Measurements from ENCODE around the gene GCDH.
A peak's percentile ranks its signal among the peaks of the same experiment; 100 is the strongest.

Gene GCDH

DNA sequence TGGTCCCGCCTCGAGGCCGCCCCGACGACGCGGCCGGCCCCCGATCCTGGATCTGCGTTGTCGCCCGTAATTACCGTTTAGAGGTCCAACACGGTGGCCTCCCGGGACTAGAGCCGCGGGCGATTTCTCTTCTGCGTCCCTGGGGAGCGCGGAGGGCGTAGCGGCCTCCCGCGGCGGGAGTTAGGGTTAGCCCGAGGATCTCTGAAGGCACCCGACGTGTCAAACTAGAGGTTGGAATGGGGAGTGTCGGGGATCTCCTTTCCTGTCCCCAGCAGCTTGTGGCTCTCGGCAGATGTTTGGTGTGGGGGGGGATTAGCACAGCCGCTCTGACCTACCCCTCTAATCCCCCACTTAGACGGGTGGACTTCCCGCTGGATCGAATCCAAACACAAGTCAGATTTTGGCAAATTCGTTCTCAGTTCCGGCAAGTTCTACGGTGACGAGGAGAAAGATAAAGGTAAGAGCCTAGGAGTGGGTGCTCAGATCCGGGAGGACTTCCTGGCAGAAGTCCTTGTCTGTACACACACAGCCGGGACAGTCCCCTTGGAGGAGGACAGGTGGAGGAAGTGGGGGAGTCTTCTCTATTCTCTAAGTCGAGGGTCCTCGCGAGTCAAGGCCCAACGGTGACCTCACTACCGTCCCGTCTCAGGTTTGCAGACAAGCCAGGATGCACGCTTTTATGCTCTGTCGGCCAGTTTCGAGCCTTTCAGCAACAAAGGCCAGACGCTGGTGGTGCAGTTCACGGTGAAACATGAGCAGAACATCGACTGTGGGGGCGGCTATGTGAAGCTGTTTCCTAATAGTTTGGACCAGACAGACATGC lies 48.0 kb downstream of the GCDH start:
- peak overlapping the region; percentile 99 for H3K4me3 ChIP-seq (ENCODE audit: low read depth, low read length)
- H3K27me3 ChIP-seq (ENCODE audit: insufficient read depth, low read length): no peaks in the 10 kb centered on the region
- peak overlapping the region; percentile 74 for H3K4me2 ChIP-seq (ENCODE audit: low read length)
- peak overlapping the region; percentile 44 for H2BK120ac ChIP-seq (ENCODE audit: insufficient read depth, low read length, poor library complexity)
- peak overlapping the region; percentile 52 for H2BK5ac ChIP-seq (ENCODE audit: low read depth, low read length, poor library complexity)
- DNase-seq: peak in 1 of 2 donors; percentile 64
- peak overlapping the region; percentile 12 for H2AFZ ChIP-seq (ENCODE audit: insufficient read depth, low read length, poor library complexity)
- H3K79me2 ChIP-seq (ENCODE audit: control insufficient read depth, insufficient read depth, low read length, poor library complexity): peaks cover 22% of the 10 kb centered on the region
- peaks cover 42 to 44% of the 10 kb centered on the region in 2 experiments for H3K36me3 ChIP-seq (ENCODE audit: control insufficient read depth in 1 of 2, insufficient read depth in 2 of 2, low read length in 2 of 2)
- H3K4ac ChIP-seq (ENCODE audit: low read depth, low read length): peak overlapping the region; percentile 92
- no peak overlapping the region for H3K23ac ChIP-seq (ENCODE audit: low read length)
- H3K9ac ChIP-seq (ENCODE audit: low read length): peak overlapping the region; percentile 98
- H3K79me1 ChIP-seq (ENCODE audit: low read length): peaks cover 16% of the 10 kb centered on the region
- H4K8ac ChIP-seq (ENCODE audit: low read depth, low read length): peak overlapping the region; percentile 49
- H3K18ac ChIP-seq (ENCODE audit: low read length): peak overlapping the region; percentile 58
- peaks cover 2% of the 10 kb centered on the region for H3K9me3 ChIP-seq (ENCODE audit: insufficient read depth, low read depth, low read length)
- H3K27ac ChIP-seq (ENCODE audit: low read depth, low read length): peak overlapping the region; percentile 31
- H4K91ac ChIP-seq (ENCODE audit: low read depth, low read length): peak overlapping the region; percentile 82
- H4K12ac ChIP-seq (ENCODE audit: low read depth, low read length): peak overlapping the region; percentile 55
- H2BK12ac ChIP-seq (ENCODE audit: low read length): no peak overlapping the region
- H3K4me1 ChIP-seq (ENCODE audit: control insufficient read depth in 1 of 2, insufficient read depth in 2 of 2, low read length in 2 of 2): peaks cover 18 to 22% of the 10 kb centered on the region in 2 experiments
- no CpG with 5 or more reads among the region's 54 CpGs for WGBS (ENCODE audit: extremely low coverage, insufficient coverage, insufficient read length)
- H2AK5ac ChIP-seq (ENCODE audit: low read length): peak overlapping the region; percentile 75
- peak overlapping the region; percentile 81 for H3K14ac ChIP-seq (ENCODE audit: low read length)

DNA sequence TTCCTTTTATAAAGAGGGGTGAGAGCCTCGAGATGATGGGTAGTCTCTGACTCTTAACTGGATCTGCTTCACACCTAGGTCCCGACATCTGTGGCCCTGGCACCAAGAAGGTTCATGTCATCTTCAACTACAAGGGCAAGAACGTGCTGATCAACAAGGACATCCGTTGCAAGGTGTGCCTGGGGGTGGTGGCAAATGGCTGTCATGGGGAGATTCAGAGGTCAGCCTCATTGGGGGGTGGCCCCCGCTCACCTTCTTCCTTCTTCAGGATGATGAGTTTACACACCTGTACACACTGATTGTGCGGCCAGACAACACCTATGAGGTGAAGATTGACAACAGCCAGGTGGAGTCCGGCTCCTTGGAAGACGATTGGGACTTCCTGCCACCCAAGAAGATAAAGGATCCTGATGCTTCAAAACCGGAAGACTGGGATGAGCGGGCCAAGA lies 49.0 kb downstream of the GCDH start:
- peaks cover 47 to 52% of the 10 kb centered on the region in 2 experiments for H3K36me3 ChIP-seq (ENCODE audit: control insufficient read depth in 1 of 2, insufficient read depth in 2 of 2, low read length in 2 of 2)
- no peak overlapping the region for H3K14ac ChIP-seq (ENCODE audit: low read length)
- H4K91ac ChIP-seq (ENCODE audit: low read depth, low read length): no peak overlapping the region
- peak overlapping the region; percentile 97 for H3K4ac ChIP-seq (ENCODE audit: low read depth, low read length)
- H3K27me3 ChIP-seq (ENCODE audit: insufficient read depth, low read length): no peaks in the 10 kb centered on the region
- H3K4me1 ChIP-seq (ENCODE audit: control insufficient read depth in 1 of 2, insufficient read depth in 2 of 2, low read length in 2 of 2): peaks cover 18 to 22% of the 10 kb centered on the region in 2 experiments
- no peak overlapping the region for H4K12ac ChIP-seq (ENCODE audit: low read depth, low read length)
- H3K27ac ChIP-seq (ENCODE audit: low read depth, low read length): peak overlapping the region; percentile 25
- no peak overlapping the region for H2BK12ac ChIP-seq (ENCODE audit: low read length)
- H3K9me3 ChIP-seq (ENCODE audit: insufficient read depth, low read depth, low read length): peaks cover 2% of the 10 kb centered on the region
- H3K79me1 ChIP-seq (ENCODE audit: low read length): peaks cover 16% of the 10 kb centered on the region
- no peak overlapping the region for H3K23ac ChIP-seq (ENCODE audit: low read length)
- no CpG with 5 or more reads among the region's 10 CpGs for WGBS (ENCODE audit: extremely low coverage, insufficient coverage, insufficient read length)
- H3K9ac ChIP-seq (ENCODE audit: low read length): peak overlapping the region; percentile 65
- H2AK5ac ChIP-seq (ENCODE audit: low read length): no peak overlapping the region
- DNase-seq: no peak
- H2BK5ac ChIP-seq (ENCODE audit: low read depth, low read length, poor library complexity): peak overlapping the region; percentile 1
- no peak overlapping the region for H4K8ac ChIP-seq (ENCODE audit: low read depth, low read length)
- H3K4me2 ChIP-seq (ENCODE audit: low read length): peak overlapping the region; percentile 52
- peaks cover 22% of the 10 kb centered on the region for H3K79me2 ChIP-seq (ENCODE audit: control insufficient read depth, insufficient read depth, low read length, poor library complexity)
- H2AFZ ChIP-seq (ENCODE audit: insufficient read depth, low read length, poor library complexity): no peak overlapping the region
- H2BK120ac ChIP-seq (ENCODE audit: insufficient read depth, low read length, poor library complexity): no peak overlapping the region
- H3K18ac ChIP-seq (ENCODE audit: low read length): peak overlapping the region; percentile 11
- peak overlapping the region; percentile 4 for H3K4me3 ChIP-seq (ENCODE audit: low read depth, low read length)

DNA sequence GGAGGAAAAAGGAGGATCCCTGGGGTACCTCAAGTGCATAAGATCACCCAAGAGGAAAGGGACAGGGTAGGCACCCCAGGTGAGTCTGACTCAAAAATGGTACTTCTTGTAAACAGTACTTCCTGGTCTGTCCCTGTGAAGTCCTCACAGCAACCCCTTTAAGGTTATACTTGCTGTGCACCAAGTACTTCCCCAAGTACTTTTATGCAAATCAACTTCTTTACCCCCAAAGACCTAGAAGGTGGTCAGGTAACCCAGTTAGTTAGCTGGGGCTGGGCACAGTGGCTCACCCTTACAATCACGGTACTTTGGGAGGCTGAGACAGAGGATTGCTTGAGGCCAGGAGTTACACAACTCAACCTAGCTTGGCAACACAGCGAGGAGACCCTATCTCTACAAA lies 49.9 kb downstream of the GCDH start:
- WGBS (ENCODE audit: extremely low coverage, insufficient coverage, insufficient read length): no CpG with 5 or more reads among the region's 2 CpGs
- Histone ChIP-seq H3K36me3 (ENCODE audit: control insufficient read depth in 1 of 2, insufficient read depth in 2 of 2, low read length in 2 of 2) (peaks cover 47 to 52% of the 10 kb centered on the region in 2 experiments), H3K27me3 (ENCODE audit: insufficient read depth, low read length) (no peaks in the 10 kb centered on the region), H3K79me1 (ENCODE audit: low read length) (peaks cover 18% of the 10 kb centered on the region), H2AK5ac (ENCODE audit: low read length) (no peak overlapping the region), H3K4me3 (ENCODE audit: low read depth, low read length) (no peak overlapping the region), H3K4ac (ENCODE audit: low read depth, low read length) (no peak overlapping the region), H3K14ac (ENCODE audit: low read length) (no peak overlapping the region), H3K27ac (ENCODE audit: low read depth, low read length) (peak overlapping the region; percentile 25), H2BK5ac (ENCODE audit: low read depth, low read length, poor library complexity) (no peak overlapping the region), H4K91ac (ENCODE audit: low read depth, low read length) (no peak overlapping the region), H3K9ac (ENCODE audit: low read length) (no peak overlapping the region), H2AFZ (ENCODE audit: insufficient read depth, low read length, poor library complexity) (no peak overlapping the region), H3K18ac (ENCODE audit: low read length) (no peak overlapping the region), H4K8ac (ENCODE audit: low read depth, low read length) (no peak overlapping the region), H3K79me2 (ENCODE audit: control insufficient read depth, insufficient read depth, low read length, poor library complexity) (peaks cover 22% of the 10 kb centered on the region), H4K12ac (ENCODE audit: low read depth, low read length) (no peak overlapping the region), H3K4me2 (ENCODE audit: low read length) (peak overlapping the region; percentile 52), H3K9me3 (ENCODE audit: insufficient read depth, low read depth, low read length) (peaks cover 2% of the 10 kb centered on the region), H3K4me1 (ENCODE audit: control insufficient read depth in 1 of 2, insufficient read depth in 2 of 2, low read length in 2 of 2) (peaks cover 18 to 22% of the 10 kb centered on the region in 2 experiments), H2BK12ac (ENCODE audit: low read length) (no peak overlapping the region), H2BK120ac (ENCODE audit: insufficient read depth, low read length, poor library complexity) (no peak overlapping the region), H3K23ac (ENCODE audit: low read length) (no peak overlapping the region)
- no peak for DNase-seq

DNA sequence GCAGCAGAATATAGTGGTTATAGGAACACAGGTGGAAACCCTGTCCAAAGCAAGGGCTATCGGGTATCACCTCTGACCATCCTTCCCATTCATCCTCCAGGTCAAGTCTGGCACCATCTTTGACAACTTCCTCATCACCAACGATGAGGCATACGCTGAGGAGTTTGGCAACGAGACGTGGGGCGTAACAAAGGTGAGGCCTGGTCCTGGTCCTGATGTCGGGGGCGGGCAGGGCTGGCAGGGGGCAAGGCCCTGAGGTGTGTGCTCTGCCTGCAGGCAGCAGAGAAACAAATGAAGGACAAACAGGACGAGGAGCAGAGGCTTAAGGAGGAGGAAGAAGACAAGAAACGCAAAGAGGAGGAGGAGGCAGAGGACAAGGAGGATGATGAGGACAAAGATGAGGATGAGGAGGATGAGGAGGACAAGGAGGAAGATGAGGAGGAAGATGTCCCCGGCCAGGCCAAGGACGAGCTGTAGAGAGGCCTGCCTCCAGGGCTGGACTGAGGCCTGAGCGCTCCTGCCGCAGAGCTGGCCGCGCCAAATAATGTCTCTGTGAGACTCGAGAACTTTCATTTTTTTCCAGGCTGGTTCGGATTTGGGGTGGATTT lies 52.6 kb downstream of the GCDH start:
- H4K91ac ChIP-seq (ENCODE audit: low read depth, low read length): no peak overlapping the region
- H2AFZ ChIP-seq (ENCODE audit: insufficient read depth, low read length, poor library complexity): no peak overlapping the region
- peak overlapping the region; percentile 11 for H4K12ac ChIP-seq (ENCODE audit: low read depth, low read length)
- H2BK5ac ChIP-seq (ENCODE audit: low read depth, low read length, poor library complexity): no peak overlapping the region
- no peak overlapping the region for H3K18ac ChIP-seq (ENCODE audit: low read length)
- H3K36me3 ChIP-seq (ENCODE audit: control insufficient read depth in 1 of 2, insufficient read depth in 2 of 2, low read length in 2 of 2): peaks cover 56 to 62% of the 10 kb centered on the region in 2 experiments
- no peak overlapping the region for H3K27ac ChIP-seq (ENCODE audit: low read depth, low read length)
- no peak overlapping the region for H2BK12ac ChIP-seq (ENCODE audit: low read length)
- H3K79me1 ChIP-seq (ENCODE audit: low read length): peaks cover 16% of the 10 kb centered on the region
- DNase-seq: no peak
- H4K8ac ChIP-seq (ENCODE audit: low read depth, low read length): no peak overlapping the region
- H3K9ac ChIP-seq (ENCODE audit: low read length): no peak overlapping the region
- no peak overlapping the region for H3K14ac ChIP-seq (ENCODE audit: low read length)
- no peak overlapping the region for H3K4me3 ChIP-seq (ENCODE audit: low read depth, low read length)
- H3K4ac ChIP-seq (ENCODE audit: low read depth, low read length): peak overlapping the region; percentile 6
- no peak overlapping the region for H2AK5ac ChIP-seq (ENCODE audit: low read length)
- H3K23ac ChIP-seq (ENCODE audit: low read length): no peak overlapping the region
- no CpG with 5 or more reads among the region's 18 CpGs for WGBS (ENCODE audit: extremely low coverage, insufficient coverage, insufficient read length)
- no peaks in the 10 kb centered on the region for H3K27me3 ChIP-seq (ENCODE audit: insufficient read depth, low read length)
- no peak overlapping the region for H2BK120ac ChIP-seq (ENCODE audit: insufficient read depth, low read length, poor library complexity)
- peaks cover 11 to 18% of the 10 kb centered on the region in 2 experiments for H3K4me1 ChIP-seq (ENCODE audit: control insufficient read depth in 1 of 2, insufficient read depth in 2 of 2, low read length in 2 of 2)
- H3K79me2 ChIP-seq (ENCODE audit: control insufficient read depth, insufficient read depth, low read length, poor library complexity): peaks cover 21% of the 10 kb centered on the region
- peaks cover 3% of the 10 kb centered on the region for H3K9me3 ChIP-seq (ENCODE audit: insufficient read depth, low read depth, low read length)
- H3K4me2 ChIP-seq (ENCODE audit: low read length): no peak overlapping the region
